BLaER1 treated with 17β-estradiol and CSF1 and Interleukin-3, amounts not matched to agents 10 nM and 100 nM (cell line): ENCODE measurements around the gene FAM24B.

ENCODE experiments used
- H3K27ac ChIP-seq, 11 experiments: shearing (Covaris generic); formaldehyde crosslinking; 2 replicates each; pipeline ENCODE4 v1.8.1; 2022
- H3K27me3 ChIP-seq, 11 experiments: shearing (Covaris generic); formaldehyde crosslinking; 2 replicates each; pipeline ENCODE4 v1.8.1; 2022
- H3K36me3 ChIP-seq, 11 experiments: shearing (Covaris generic); formaldehyde crosslinking; 2 replicates each; pipeline ENCODE4 v1.8.1; 2022
- H3K4me1 ChIP-seq, 10 experiments: shearing (Covaris generic); formaldehyde crosslinking; 2 replicates each; pipeline ENCODE4 v1.8.1; 2022
- H3K4me2 ChIP-seq, 11 experiments: shearing (Covaris generic); formaldehyde crosslinking; 2 replicates each; pipeline ENCODE4 v1.8.1; 2022
- H3K4me3 ChIP-seq, 10 experiments: shearing (Covaris generic); formaldehyde crosslinking; 2 replicates each; pipeline ENCODE4 v1.8.1; 2022
- H3K9ac ChIP-seq, 11 experiments: shearing (Covaris generic); formaldehyde crosslinking; 2 replicates each; pipeline ENCODE4 v1.8.1; 2022
- H3K9me3 ChIP-seq, 11 experiments: shearing (Covaris generic); formaldehyde crosslinking; replicated peaks in 1 of 11; 2 replicates each; pipeline ENCODE4 v1.8.1; 2022
- H4K20me1 ChIP-seq, 11 experiments: shearing (Covaris generic); formaldehyde crosslinking; 2 replicates each; pipeline ENCODE4 v1.8.1; 2022
- Cebpa-rat ChIP-seq, 11 experiments: shearing (Covaris generic); IDR thresholded peaks; 2 replicates each; pipeline ENCODE4 v1.8.1; 2022

Gene FAM24B

DNA sequence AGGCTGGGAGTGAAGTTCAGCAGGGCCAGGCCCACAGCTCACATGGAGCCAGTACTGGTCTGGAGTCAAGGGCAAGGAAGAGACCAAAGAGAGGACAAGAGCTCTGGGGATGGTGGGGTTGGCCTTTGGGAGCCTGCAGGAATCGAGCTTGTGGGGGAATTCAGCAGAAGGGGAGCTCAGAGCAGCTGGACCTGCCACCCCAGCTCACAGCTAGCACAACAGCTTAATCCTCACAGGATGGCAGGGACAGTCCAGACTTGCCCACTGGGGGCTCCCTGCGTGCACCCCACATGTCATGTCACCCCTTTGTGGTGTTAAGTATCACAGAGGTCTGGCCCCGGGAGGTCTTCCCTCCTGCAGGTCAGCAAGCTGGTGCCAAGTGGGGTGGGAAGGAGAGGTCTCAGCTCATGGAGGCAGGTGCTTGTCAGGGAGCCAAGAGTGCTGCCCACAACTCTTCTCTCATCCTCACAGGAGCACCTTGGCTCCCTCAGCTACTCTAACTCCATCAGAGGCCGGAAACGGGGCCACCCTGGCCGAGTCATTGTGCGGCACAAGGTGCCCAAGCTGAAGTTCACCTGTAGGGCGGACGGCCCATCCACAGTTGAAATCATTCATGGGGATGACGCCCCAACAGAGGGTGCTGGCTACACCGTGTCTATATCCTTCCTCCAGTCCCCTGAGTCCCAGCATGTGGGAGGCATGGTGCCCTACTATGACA, 56.2 kb downstream of the FAM24B start:
- no peak for TF ChIP-seq Cebpa-rat (IDR thresholded peaks at IDR 0.05)
- Histone ChIP-seq H3K9me3 (peaks cover 0 to 7% (median 0%) of the 10 kb centered on the region in 11 experiments; a peak in 6 of 22 replicates), H3K4me1 (peaks cover 0 to 12% (median 0%) of the 10 kb centered on the region in 10 experiments; a peak in 5 of 20 replicates), H3K27me3 (no peaks in the 10 kb centered on the region), H3K27ac (no peak overlapping the region), H3K4me3 (no peak overlapping the region), H3K4me2 (no peak overlapping the region), H4K20me1 (no peaks in the 10 kb centered on the region), H3K9ac (no peak overlapping the region), H3K36me3 (no peaks in the 10 kb centered on the region)

DNA sequence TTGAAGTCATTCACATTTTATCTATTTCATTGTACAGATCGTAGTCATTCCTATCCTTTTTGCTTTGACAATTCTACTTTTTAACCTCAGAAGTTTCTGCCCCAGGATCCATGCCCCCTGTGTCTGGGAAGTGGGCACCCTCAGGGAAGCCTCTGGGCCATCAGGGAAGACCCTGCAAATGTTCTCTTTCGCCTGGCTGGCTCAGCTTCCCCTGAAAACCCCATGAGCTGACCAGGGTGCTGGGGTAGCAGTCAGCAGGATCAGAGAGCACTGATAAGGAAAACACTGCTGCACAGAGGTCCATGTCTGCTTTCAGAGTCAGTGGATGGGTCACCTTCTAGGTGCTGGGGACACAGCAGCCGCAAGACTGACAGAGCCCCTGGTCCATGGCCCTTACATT, 57.6 kb downstream of the FAM24B start:
- Histone ChIP-seq H4K20me1 (no peaks in the 10 kb centered on the region), H3K4me3 (no peak overlapping the region), H3K9ac (no peak overlapping the region), H3K4me1 (peaks cover 0 to 3% (median 0%) of the 10 kb centered on the region in 10 experiments; a peak in 4 of 20 replicates), H3K27me3 (no peaks in the 10 kb centered on the region), H3K27ac (no peak overlapping the region), H3K36me3 (no peaks in the 10 kb centered on the region), H3K9me3 (peaks cover 0 to 7% (median 0%) of the 10 kb centered on the region in 11 experiments; a peak in 6 of 22 replicates), H3K4me2 (no peak overlapping the region)
- TF ChIP-seq Cebpa-rat (IDR thresholded peaks at IDR 0.05) = no peak

DNA sequence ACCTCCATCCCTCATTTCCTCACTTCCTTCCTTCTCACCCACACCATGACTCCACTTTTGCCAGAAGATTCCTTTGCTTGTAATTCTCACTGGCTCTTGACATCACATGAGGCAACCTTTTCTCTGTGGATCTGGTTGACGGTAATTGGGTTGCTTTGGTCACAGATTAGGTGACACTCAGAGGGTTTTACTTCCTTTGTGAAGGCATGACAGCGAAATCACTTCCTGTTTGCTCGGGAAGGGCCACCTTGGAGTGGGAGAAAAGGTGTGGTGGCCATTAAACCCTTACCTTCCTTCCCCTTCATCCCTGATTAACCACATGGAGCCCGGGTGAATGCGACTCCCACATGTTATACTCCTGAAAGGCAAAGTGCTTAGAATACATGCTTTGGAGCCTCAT, 63.9 kb downstream of the FAM24B start:
- Histone ChIP-seq H3K36me3 (no peaks in the 10 kb centered on the region), H4K20me1 (no peaks in the 10 kb centered on the region), H3K4me2 (no peak overlapping the region), H3K4me3 (no peak overlapping the region), H3K27ac (no peak overlapping the region), H3K9ac (no peak overlapping the region), H3K9me3 (peaks cover 0 to 7% (median 0%) of the 10 kb centered on the region in 11 experiments; a peak in 6 of 22 replicates), H3K4me1 (no peaks in the 10 kb centered on the region), H3K27me3 (no peaks in the 10 kb centered on the region)
- TF ChIP-seq Cebpa-rat (IDR thresholded peaks at IDR 0.05) = no peak

DNA sequence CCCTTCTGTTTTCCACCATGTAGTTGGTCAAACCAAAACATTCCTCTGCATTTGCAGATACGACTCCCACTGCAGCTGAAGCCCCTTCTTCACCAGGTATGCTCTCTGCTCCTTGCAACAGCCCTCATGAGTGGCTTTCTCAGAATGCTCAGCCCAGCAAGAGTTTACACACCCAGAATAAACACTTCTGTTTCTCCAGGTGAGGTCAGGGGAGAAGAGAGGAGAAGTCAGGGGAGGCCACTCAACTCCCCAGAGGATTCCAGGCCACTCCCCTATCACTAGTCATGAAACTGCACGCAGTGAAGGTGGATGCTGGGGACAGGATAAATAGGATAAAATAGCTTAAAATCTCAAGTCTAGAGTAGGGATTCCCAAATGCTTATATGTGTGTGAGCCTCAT, 64.9 kb downstream of the FAM24B start:
- peaks cover 0 to 7% (median 0%) of the 10 kb centered on the region in 11 experiments; a peak in 6 of 22 replicates for H3K9me3 ChIP-seq
- H3K27me3 ChIP-seq = no peaks in the 10 kb centered on the region
- H3K27ac ChIP-seq = no peak overlapping the region
- no peak overlapping the region for H3K4me3 ChIP-seq
- no peaks in the 10 kb centered on the region for H3K4me1 ChIP-seq
- no peak for TF ChIP-seq Cebpa-rat (IDR thresholded peaks at IDR 0.05)
- H3K9ac ChIP-seq = no peak overlapping the region
- no peak overlapping the region for H3K4me2 ChIP-seq
- H3K36me3 ChIP-seq = no peaks in the 10 kb centered on the region
- H4K20me1 ChIP-seq = no peaks in the 10 kb centered on the region

DNA sequence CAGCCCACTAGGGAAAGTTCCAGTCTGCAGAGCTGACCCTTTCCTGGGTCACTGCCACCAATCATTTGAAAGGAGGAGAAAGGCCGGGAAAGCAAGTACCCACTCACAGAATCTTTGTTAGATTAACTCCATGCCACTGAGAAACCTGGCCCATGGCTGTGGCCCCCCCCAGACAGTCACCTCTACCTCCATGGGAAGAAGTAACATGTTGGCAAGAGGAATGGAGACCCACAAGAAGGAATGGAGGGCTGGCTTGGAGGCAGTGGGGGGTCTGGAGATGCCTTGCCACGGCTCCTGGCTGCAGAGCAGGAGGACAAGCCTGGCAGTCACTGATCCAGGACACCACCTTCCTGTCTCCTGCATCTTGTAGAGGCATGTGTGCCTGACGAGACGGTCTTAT, 66.6 kb downstream of the FAM24B start:
- TF ChIP-seq Cebpa-rat (IDR thresholded peaks at IDR 0.05) = no peak
- no peak overlapping the region for H3K9ac ChIP-seq
- no peak overlapping the region for H3K4me3 ChIP-seq
- H3K9me3 ChIP-seq = no peaks in the 10 kb centered on the region
- H3K4me1 ChIP-seq = no peaks in the 10 kb centered on the region
- no peaks in the 10 kb centered on the region for H3K36me3 ChIP-seq
- H4K20me1 ChIP-seq = no peaks in the 10 kb centered on the region
- no peak overlapping the region for H3K4me2 ChIP-seq
- H3K27ac ChIP-seq = no peak overlapping the region
- no peaks in the 10 kb centered on the region for H3K27me3 ChIP-seq

DNA sequence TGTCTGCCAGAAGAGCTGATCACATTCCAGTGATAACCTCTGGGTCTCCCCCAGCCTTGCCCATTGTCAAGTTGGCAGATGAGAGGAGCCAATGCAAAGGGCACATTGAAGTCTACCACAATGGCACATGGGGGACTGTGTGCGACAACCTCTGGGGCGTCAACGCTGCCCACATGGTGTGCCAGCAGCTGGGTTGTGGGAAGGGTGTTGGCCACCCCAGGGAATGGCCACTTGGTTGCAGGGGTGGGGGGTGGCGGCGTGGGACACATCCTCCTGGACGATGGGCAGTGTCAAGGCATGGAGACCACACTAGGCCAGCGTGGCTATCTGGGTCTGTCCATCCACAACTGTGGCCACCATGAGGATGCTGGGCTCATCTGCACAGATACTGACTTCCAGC, 77.1 kb downstream of the FAM24B start:
- no peaks in the 10 kb centered on the region for H3K36me3 ChIP-seq
- H3K27ac ChIP-seq = no peak overlapping the region
- H3K9ac ChIP-seq = no peak overlapping the region
- H3K9me3 ChIP-seq = no peaks in the 10 kb centered on the region
- H3K4me2 ChIP-seq = no peak overlapping the region
- no peaks in the 10 kb centered on the region for H3K4me1 ChIP-seq
- TF ChIP-seq Cebpa-rat (IDR thresholded peaks at IDR 0.05) = no peak
- no peaks in the 10 kb centered on the region for H3K27me3 ChIP-seq
- no peaks in the 10 kb centered on the region for H4K20me1 ChIP-seq
- no peak overlapping the region for H3K4me3 ChIP-seq
